ENCODE data around the gene TBC1D17. TPM values are rescaled to one million over a fixed set of nuclear protein-coding genes. Genes with fewer than 3 reads are reported as not detected.
"Not testable (repeated sequence)": the region's sequence is repeated elsewhere in the genome, so short reads cannot be mapped to it uniquely, and the experiment has no call there.

The TBC1D17 gene
- total and polyA plus RNA-seq, 2 donors: 2.9 to 69.7 TPM

- Histone ChIP-seq H3K9me3 (ENCODE audit: control insufficient read depth in 2 of 2, insufficient read depth in 1 of 2, low read length in 1 of 2) (no peaks in the 10 kb centered on the region), H3K36me3 (ENCODE audit: control insufficient read depth in 2 of 2, insufficient read depth in 2 of 2, low read length in 1 of 2) (peaks cover 62 to 78% of the 10 kb centered on the region in 2 donors), H3K4me1 (ENCODE audit: control insufficient read depth in 2 of 2, insufficient read depth in 2 of 2, low read length in 2 of 2) (peaks cover 0 to 7% of the 10 kb centered on the region in 2 donors), H3K4me3 (ENCODE audit: low read length in 2 of 2) (no peak overlapping the region), H3K27ac (ENCODE audit: low read depth in 1 of 2, low read length in 1 of 2) (peak overlapping the region in 1 of 2 donors; percentile 68), H3K27me3 (ENCODE audit: control insufficient read depth in 2 of 2, insufficient read depth in 1 of 2, low read length in 1 of 2) (no peaks in the 10 kb centered on the region)
- DNase-seq (ENCODE audit: low read depth in 6 of 9, low spot score in 9 of 9): no peak
- WGBS: 92% methylated on average over 21 of the region's 21 CpGs
These were observed 39.6 kb downstream of the TBC1D17 start for GRCh38 chr19:49916839-49917733.

- H3K4me3 ChIP-seq (ENCODE audit: low read length in 2 of 2): no peak overlapping the region
- H3K27me3 ChIP-seq (ENCODE audit: control insufficient read depth in 2 of 2, insufficient read depth in 1 of 2, low read length in 1 of 2): no peaks in the 10 kb centered on the region
- peaks cover 63 to 79% of the 10 kb centered on the region in 2 donors for H3K36me3 ChIP-seq (ENCODE audit: control insufficient read depth in 2 of 2, insufficient read depth in 2 of 2, low read length in 1 of 2)
- peaks cover 0 to 1% of the 10 kb centered on the region in 2 donors for H3K9me3 ChIP-seq (ENCODE audit: control insufficient read depth in 2 of 2, insufficient read depth in 1 of 2, low read length in 1 of 2)
- DNase-seq (ENCODE audit: low read depth in 6 of 9, low spot score in 9 of 9): no peak
- peaks cover 0 to 7% of the 10 kb centered on the region in 2 donors for H3K4me1 ChIP-seq (ENCODE audit: control insufficient read depth in 2 of 2, insufficient read depth in 2 of 2, low read length in 2 of 2)
- 98% methylated on average over 8 of the region's 8 CpGs for WGBS
- no peak overlapping the region for H3K27ac ChIP-seq (ENCODE audit: low read depth in 1 of 2, low read length in 1 of 2)
These were observed 40.6 kb downstream of the TBC1D17 start for GRCh38 chr19:49918089-49918488.

GRCh38 chr19:49920624-49921363 lies 43.3 kb downstream of the TBC1D17 start:
- Histone ChIP-seq H3K36me3 (ENCODE audit: control insufficient read depth in 2 of 2, insufficient read depth in 2 of 2, low read length in 1 of 2) (peaks cover 60 to 80% of the 10 kb centered on the region in 2 donors), H3K27me3 (ENCODE audit: control insufficient read depth in 2 of 2, insufficient read depth in 1 of 2, low read length in 1 of 2) (no peaks in the 10 kb centered on the region), H3K9me3 (ENCODE audit: control insufficient read depth in 2 of 2, insufficient read depth in 1 of 2, low read length in 1 of 2) (peaks cover 0 to 1% of the 10 kb centered on the region in 2 donors), H3K27ac (ENCODE audit: low read depth in 1 of 2, low read length in 1 of 2) (no peak overlapping the region), H3K4me3 (ENCODE audit: low read length in 2 of 2) (no peak overlapping the region), H3K4me1 (ENCODE audit: control insufficient read depth in 2 of 2, insufficient read depth in 2 of 2, low read length in 2 of 2) (peaks cover 2 to 14% of the 10 kb centered on the region in 2 donors)
- 96% methylated on average over 24 of the region's 24 CpGs for WGBS
- no peak for DNase-seq (ENCODE audit: low read depth in 6 of 9, low spot score in 9 of 9)

- no peak for DNase-seq (ENCODE audit: low read depth in 6 of 9, low spot score in 9 of 9)
- Histone ChIP-seq H3K9me3 (ENCODE audit: control insufficient read depth in 2 of 2, insufficient read depth in 1 of 2, low read length in 1 of 2) (peaks cover 0 to 1% of the 10 kb centered on the region in 2 donors), H3K27ac (ENCODE audit: low read depth in 1 of 2, low read length in 1 of 2) (peak overlapping the region in 1 of 2 donors; percentile 11), H3K27me3 (ENCODE audit: control insufficient read depth in 2 of 2, insufficient read depth in 1 of 2, low read length in 1 of 2) (no peaks in the 10 kb centered on the region), H3K36me3 (ENCODE audit: control insufficient read depth in 2 of 2, insufficient read depth in 2 of 2, low read length in 1 of 2) (peaks cover 57 to 80% of the 10 kb centered on the region in 2 donors), H3K4me1 (ENCODE audit: control insufficient read depth in 2 of 2, insufficient read depth in 2 of 2, low read length in 2 of 2) (peaks cover 2 to 19% of the 10 kb centered on the region in 2 donors), H3K4me3 (ENCODE audit: low read length in 2 of 2) (no peak overlapping the region)
- 97% methylated on average over 22 of the region's 22 CpGs for WGBS
These were observed 44.6 kb downstream of the TBC1D17 start for GRCh38 chr19:49921871-49922795.

GRCh38 chr19:49923055-49924003 lies 45.8 kb downstream of the TBC1D17 start:
- no peak overlapping the region for H3K4me3 ChIP-seq (ENCODE audit: low read length in 2 of 2)
- 97% methylated on average over 31 of the region's 31 CpGs for WGBS
- H3K36me3 ChIP-seq (ENCODE audit: control insufficient read depth in 2 of 2, insufficient read depth in 2 of 2, low read length in 1 of 2): peaks cover 57 to 77% of the 10 kb centered on the region in 2 donors
- peaks cover 10 to 29% of the 10 kb centered on the region in 2 donors for H3K4me1 ChIP-seq (ENCODE audit: control insufficient read depth in 2 of 2, insufficient read depth in 2 of 2, low read length in 2 of 2)
- peaks cover 0 to 1% of the 10 kb centered on the region in 2 donors for H3K9me3 ChIP-seq (ENCODE audit: control insufficient read depth in 2 of 2, insufficient read depth in 1 of 2, low read length in 1 of 2)
- DNase-seq (ENCODE audit: low read depth in 6 of 9, low spot score in 9 of 9): no peak
- H3K27ac ChIP-seq (ENCODE audit: low read depth in 1 of 2, low read length in 1 of 2): peak overlapping the region; percentile 33 to 36
- H3K27me3 ChIP-seq (ENCODE audit: control insufficient read depth in 2 of 2, insufficient read depth in 1 of 2, low read length in 1 of 2): no peaks in the 10 kb centered on the region

- WGBS: 94% methylated on average over 25 of the region's 25 CpGs
- Histone ChIP-seq H3K4me1 (ENCODE audit: control insufficient read depth in 2 of 2, insufficient read depth in 2 of 2, low read length in 2 of 2) (peaks cover 13 to 33% of the 10 kb centered on the region in 2 donors), H3K9me3 (ENCODE audit: control insufficient read depth in 2 of 2, insufficient read depth in 1 of 2, low read length in 1 of 2) (peaks cover 0 to 1% of the 10 kb centered on the region in 2 donors), H3K27ac (ENCODE audit: low read depth in 1 of 2, low read length in 1 of 2) (no peak overlapping the region), H3K36me3 (ENCODE audit: control insufficient read depth in 2 of 2, insufficient read depth in 2 of 2, low read length in 1 of 2) (peaks cover 56 to 74% of the 10 kb centered on the region in 2 donors), H3K4me3 (ENCODE audit: low read length in 2 of 2) (no peak overlapping the region), H3K27me3 (ENCODE audit: control insufficient read depth in 2 of 2, insufficient read depth in 1 of 2, low read length in 1 of 2) (no peaks in the 10 kb centered on the region)
- no peak for DNase-seq (ENCODE audit: low read depth in 6 of 9, low spot score in 9 of 9)
These were observed 46.7 kb downstream of the TBC1D17 start for GRCh38 chr19:49924004-49924880.

- 97% methylated on average over 13 of the region's 13 CpGs for WGBS
- not testable (repeated sequence) for H3K4me3 ChIP-seq (ENCODE audit: low read length in 2 of 2); H3K27ac ChIP-seq (ENCODE audit: low read depth in 1 of 2, low read length in 1 of 2); DNase-seq (ENCODE audit: low read depth in 6 of 9, low spot score in 9 of 9); H3K27me3 ChIP-seq (ENCODE audit: control insufficient read depth in 2 of 2, insufficient read depth in 1 of 2, low read length in 1 of 2); H3K9me3 ChIP-seq (ENCODE audit: control insufficient read depth in 2 of 2, insufficient read depth in 1 of 2, low read length in 1 of 2)
- peaks cover 54 to 68% of the 10 kb centered on the region in 2 donors for H3K36me3 ChIP-seq (ENCODE audit: control insufficient read depth in 2 of 2, insufficient read depth in 2 of 2, low read length in 1 of 2)
- peaks cover 13 to 37% of the 10 kb centered on the region in 2 donors for H3K4me1 ChIP-seq (ENCODE audit: control insufficient read depth in 2 of 2, insufficient read depth in 2 of 2, low read length in 2 of 2)
These were observed 47.3 kb downstream of the TBC1D17 start for GRCh38 chr19:49924881-49925210.

Measured in thymus (tissue), 11 donors.